Measurements from ENCODE around the gene CRYBB3.

CRYBB3 gene

DNA sequence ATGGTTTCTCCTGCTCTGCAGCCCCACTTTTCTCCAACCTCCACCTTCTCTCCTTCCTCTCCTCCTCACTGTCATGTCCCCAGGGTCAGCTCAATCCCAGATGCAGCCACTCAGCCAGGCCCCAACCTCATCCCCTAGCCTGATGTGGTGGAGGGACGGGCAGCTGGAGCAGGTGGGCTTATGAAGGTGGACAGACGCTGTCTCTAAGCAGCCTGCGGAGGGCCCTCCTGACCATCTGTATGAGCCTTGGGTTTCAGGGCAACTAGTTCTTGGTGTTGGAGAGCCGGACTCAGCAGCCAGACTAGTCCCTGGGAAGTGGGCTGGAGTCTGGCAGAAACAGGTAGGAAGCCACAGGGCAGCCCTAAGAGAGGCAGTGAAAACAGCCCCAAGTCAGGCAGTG lies 37.8 kb downstream of the CRYBB3 start:
- no peak for TF ChIP-seq TAF1 (IDR thresholded peaks at IDR 0.05; ENCODE audit: borderline replicate concordance, insufficient read depth, low read length)
- TF ChIP-seq SIN3A (IDR thresholded peaks at IDR 0.05; ENCODE audit: borderline replicate concordance, insufficient read depth, low read length) = no peak

All from PFSK-1 (cell line).